CD14-positive monocyte (primary cell): ENCODE results near the gene CDKAL1. TPM values are rescaled to one million over a fixed set of nuclear protein-coding genes. Genes with fewer than 3 reads are reported as not detected.

ENCODE experiments used
- DNase-seq, 3 donors: peaks; one replicate each; pipeline ENCODE4 v3.0.0-alpha.2; 2011 to 2022
- H2AFZ ChIP-seq: 2 replicates; pipeline ENCODE4 v1.6.0; 2012; ENCODE audit warnings: mild to moderate bottlenecking, low read depth, low read length, inconsistent platforms; ENCODE audit not compliant: insufficient read depth, poor library complexity, severe bottlenecking
- H3K27ac ChIP-seq, 2 donors: 1 replicate in 1 of 2; 2 replicates in 1 of 2; pipeline ENCODE4 v1.5.1; 2012 to 2013; ENCODE audit warnings: low read length in 2 of 2, control low read depth in 1 of 2, inconsistent platforms in 1 of 2, low read depth in 1 of 2, mild to moderate bottlenecking in 1 of 2
- H3K27me3 ChIP-seq, 2 donors: one replicate each; pipeline versions ENCODE4 v1.6.0 to v1.6.1; 2011 to 2013; ENCODE audit warnings: low read length in 2 of 2; ENCODE audit not compliant: control insufficient read depth in 2 of 2, insufficient read depth in 2 of 2
- H3K36me3 ChIP-seq, 2 donors: replicated peaks in 1 of 2; 1 replicate in 1 of 2; 2 replicates in 1 of 2; pipeline versions ENCODE4 v1.5.1 to v1.6.1; 2012 to 2013; ENCODE audit warnings: low read length in 2 of 2, control low read depth in 1 of 2, inconsistent platforms in 1 of 2, mild to moderate bottlenecking in 1 of 2; ENCODE audit not compliant: insufficient read depth in 2 of 2, control insufficient read depth in 1 of 2
- H3K4me1 ChIP-seq, 2 donors: 1 replicate in 1 of 2; 2 replicates in 1 of 2; pipeline versions ENCODE4 v1.5.1 to v1.6.1; 2012 to 2013; ENCODE audit warnings: low read length in 2 of 2, control low read depth in 1 of 2, inconsistent platforms in 1 of 2, mild to moderate bottlenecking in 1 of 2, moderate library complexity in 1 of 2; ENCODE audit not compliant: insufficient read depth in 2 of 2, control insufficient read depth in 1 of 2
- H3K4me2 ChIP-seq: replicated peaks from 2 replicates; pipeline ENCODE3; 2012; ENCODE audit warnings: low read length, moderate library complexity, mild to moderate bottlenecking; ENCODE audit not compliant: poor library complexity, severe bottlenecking; ENCODE audit errors: extremely low read depth
- H3K4me3 ChIP-seq, 3 experiments: fragments of 200-600 bp in 1 of 3; sonication (generic) in 1 of 3; replicated peaks in 1 of 3; 1 replicate in 2 of 3; 2 replicates in 1 of 3; pipeline ENCODE4 v1.5.1; 2011 to 2013; ENCODE audit warnings: low read length in 3 of 3, mild to moderate bottlenecking in 3 of 3, control low read depth in 2 of 3, low read depth in 2 of 3, inconsistent platforms in 1 of 3, moderate library complexity in 1 of 3
- H3K79me2 ChIP-seq: 2 replicates; pipeline ENCODE4 v1.6.0; 2012; ENCODE audit warnings: mild to moderate bottlenecking, control low read depth, inconsistent platforms, low read length, moderate library complexity; ENCODE audit not compliant: insufficient read depth
- H3K9ac ChIP-seq: 2 replicates; pipeline ENCODE4 v1.6.0; 2017; ENCODE audit warnings: low read length, mild to moderate bottlenecking; ENCODE audit not compliant: insufficient read depth, poor library complexity, severe bottlenecking
- H3K9me3 ChIP-seq, 2 donors: replicated peaks in 1 of 2; 1 replicate in 1 of 2; 2 replicates in 1 of 2; pipeline versions ENCODE4 v1.5.1 to v1.6.1; 2012 to 2013; ENCODE audit warnings: low read length in 2 of 2, control low read depth in 1 of 2; ENCODE audit not compliant: control insufficient read depth in 1 of 2, insufficient read depth in 1 of 2
- H4K20me1 ChIP-seq: 2 replicates; pipeline ENCODE4 v1.6.0; 2012; ENCODE audit warnings: mild to moderate bottlenecking, low read length, control low read depth, moderate library complexity; ENCODE audit not compliant: insufficient read depth
- H3K27ac Mint-ChIP-seq, 7 donors: one replicate each; pipeline ENCODE4 v1.8.0; 2020; ENCODE audit warnings: mild to moderate bottlenecking in 7 of 7, mixed read lengths in 7 of 7, moderate library complexity in 6 of 7, inconsistent platforms in 2 of 7
- H3K27me3 Mint-ChIP-seq, 3 donors: one replicate each; pipeline ENCODE4 v1.8.0; 2021 to 2022; ENCODE audit warnings: low read depth in 3 of 3, mild to moderate bottlenecking in 3 of 3, mixed read lengths in 3 of 3, moderate library complexity in 3 of 3, inconsistent platforms in 1 of 3
- H3K36me3 Mint-ChIP-seq, 2 donors: one replicate each; pipeline ENCODE4 v1.8.0; 2020; ENCODE audit warnings: mixed read lengths in 2 of 2, inconsistent platforms in 1 of 2, mild to moderate bottlenecking in 1 of 2
- H3K4me1 Mint-ChIP-seq: one replicate; pipeline ENCODE4 v1.8.0; 2020; ENCODE audit warnings: mild to moderate bottlenecking, mixed read lengths
- H3K4me3 Mint-ChIP-seq, 2 donors: one replicate each; pipeline ENCODE4 v1.8.0; 2020; ENCODE audit warnings: mild to moderate bottlenecking in 2 of 2, mixed read lengths in 2 of 2, moderate library complexity in 1 of 2
- H3K9me3 Mint-ChIP-seq, 7 donors: one replicate each; pipeline ENCODE4 v1.8.0; 2020 to 2022; ENCODE audit warnings: mixed read lengths in 7 of 7, mild to moderate bottlenecking in 6 of 7, moderate library complexity in 6 of 7, inconsistent platforms in 2 of 7
- CTCF ChIP-seq: fragments of 200-600 bp; IDR thresholded peaks from one replicate; pipeline ENCODE4 v1.8.0; 2022; ENCODE audit warnings: antibody characterized with exemption, mild to moderate bottlenecking
- WGBS: methylation state at CpG from one replicate; pipeline ENCODE4 v1.1.5; 2013; ENCODE audit warnings: missing lambda C conversion rate; ENCODE audit not compliant: insufficient coverage; 5-methylcytosine and 5-hydroxymethylcytosine counted together
- intact Hi-C, 2 donors: fragments of 100-400 bp; cut with micrococcal nuclease; formaldehyde crosslinking; loops; one replicate each; pipeline versions ENCODE4 v1.15.0 to v1.15.1; 2023
- polyA plus RNA-seq, 3 donors: library from polyadenylated mRNA; depleted of rRNA in 1 of 3; unstranded in 2 of 3; stranded (reverse) in 1 of 3; fragments of 300-500 nt in 2 of 3; fragments of >200 nt in 1 of 3; fragmentation: Illumina TruSeq in 2 of 3; gene quantifications; 1 replicate in 2 of 3; 2 replicates in 1 of 3; pipeline ENCODE4 v1.2.3, GENCODE V29; 2012 to 2021

CDKAL1 gene
- polyA plus RNA-seq, 3 donors: 3.2 to 12.4 (median 8.3) TPM

- intact Hi-C loops: no loop called here
- no peak for TF ChIP-seq CTCF
- H3K27ac ChIP-seq: no peak overlapping the region
- no peaks in the 10 kb centered on the region for H4K20me1 ChIP-seq
- H3K4me2 ChIP-seq: no peak overlapping the region
- Mint-ChIP-seq H3K27ac (no peak overlapping the region), H3K4me1 (no peaks in the 10 kb centered on the region), H3K27me3 (no peaks in the 10 kb centered on the region), H3K36me3 (no peaks in the 10 kb centered on the region), H3K9me3 (peaks cover 1 to 19% (median 5%) of the 10 kb centered on the region in 7 donors), H3K4me3 (peak overlapping the region in 1 of 2 donors; percentile 9)
- H3K9ac ChIP-seq: no peak overlapping the region
- no peaks in the 10 kb centered on the region for H3K36me3 ChIP-seq
- no peak for DNase-seq
- no peaks in the 10 kb centered on the region for H3K9me3 ChIP-seq
- no peaks in the 10 kb centered on the region for H3K27me3 ChIP-seq
- H3K4me3 ChIP-seq: no peak overlapping the region
- no peaks in the 10 kb centered on the region for H3K79me2 ChIP-seq
- H2AFZ ChIP-seq: no peak overlapping the region
- no CpG with 5 or more reads among the region's 4 CpGs for WGBS
- no peaks in the 10 kb centered on the region for H3K4me1 ChIP-seq
Observed at GRCh38 chr6:21278375-21278745, 744.1 kb downstream of the CDKAL1 start.

GRCh38 chr6:21279619-21280018, 745.4 kb downstream of the CDKAL1 start:
- Mint-ChIP-seq H3K9me3 (peaks cover 0 to 14% (median 4%) of the 10 kb centered on the region in 7 donors), H3K27ac (peak overlapping the region in 1 of 7 donors; percentile 13), H3K36me3 (no peaks in the 10 kb centered on the region), H3K4me1 (no peaks in the 10 kb centered on the region), H3K4me3 (no peak overlapping the region), H3K27me3 (no peaks in the 10 kb centered on the region)
- Histone ChIP-seq H4K20me1 (no peaks in the 10 kb centered on the region), H2AFZ (no peak overlapping the region), H3K4me1 (no peaks in the 10 kb centered on the region), H3K27ac (no peak overlapping the region), H3K27me3 (no peaks in the 10 kb centered on the region), H3K79me2 (no peaks in the 10 kb centered on the region), H3K36me3 (no peaks in the 10 kb centered on the region), H3K4me3 (no peak overlapping the region), H3K9me3 (peaks cover 0 to 3% of the 10 kb centered on the region in 2 donors), H3K4me2 (no peak overlapping the region), H3K9ac (no peak overlapping the region)
- DNase-seq: no peak
- no CpG with 5 or more reads among the region's 5 CpGs for WGBS
- no peak for TF ChIP-seq CTCF
- intact Hi-C loops: no loop called here
